Gastroesophageal sphincter (tissue), 4 donors: Measurements from ENCODE around the gene NAPB. TPM values are rescaled to one million over a fixed set of nuclear protein-coding genes. Genes with fewer than 3 reads are reported as not detected.

Experiments
- ATAC-seq: fragments of 150-250 bp; one replicate; pipeline ENCODE4 v1.9.1; 2016; ENCODE audit warnings: mild to moderate bottlenecking, moderate library complexity
- H3K27ac ChIP-seq, 4 donors: fragments of 200-600 bp; sonication (generic) in 3 of 4; 1 replicate in 3 of 4; 2 replicates in 1 of 4; pipeline ENCODE4 v1.5.1; 2016 to 2019
- H3K27me3 ChIP-seq: fragments of 200-600 bp; sonication (generic); one replicate; pipeline ENCODE4 v1.5.1; 2019
- H3K36me3 ChIP-seq, 2 donors: fragments of 200-600 bp; sonication (generic); one replicate each; pipeline ENCODE4 v1.5.1; 2019; ENCODE audit warnings: control low read depth in 1 of 2
- H3K4me1 ChIP-seq, 3 donors: fragments of 200-600 bp; sonication (generic); 1 replicate in 2 of 3; 2 replicates in 1 of 3; pipeline ENCODE4 v1.5.1; 2016 to 2019; ENCODE audit warnings: control low read depth in 2 of 3
- H3K4me3 ChIP-seq, 2 donors: fragments of 200-600 bp; sonication (generic); one replicate each; pipeline ENCODE4 v1.5.1; 2019; ENCODE audit warnings: mild to moderate bottlenecking in 1 of 2, moderate library complexity in 1 of 2
- H3K9me3 ChIP-seq, 3 donors: fragments of 200-600 bp; sonication (generic); one replicate each; pipeline ENCODE4 v1.5.1; 2017 to 2019; ENCODE audit warnings: control low read depth in 2 of 3
- CTCF ChIP-seq, 4 experiments: fragments of 200-600 bp in 2 of 4; fragments of 450-650 bp in 2 of 4; sonication (generic) in 1 of 4; IDR thresholded peaks; one replicate each; pipeline ENCODE4 v1.5.1; 2017 to 2019; ENCODE audit warnings: antibody characterized with exemption in 4 of 4, mild to moderate bottlenecking in 2 of 4, moderate library complexity in 2 of 4
- EP300 ChIP-seq: sonication (generic); formaldehyde crosslinking; IDR thresholded peaks from one replicate; pipeline ENCODE4 v1.6.1; 2017; ENCODE audit warnings: antibody characterized with exemption, mild to moderate bottlenecking
- POLR2A ChIP-seq, 2 donors: fragments of 450-650 bp; IDR thresholded peaks; one replicate each; pipeline ENCODE4 v1.6.1; 2017; ENCODE audit warnings: antibody characterized with exemption in 2 of 2, mild to moderate bottlenecking in 2 of 2, moderate library complexity in 1 of 2
- POLR2AphosphoS5 ChIP-seq: sonication (generic); formaldehyde crosslinking; IDR thresholded peaks from one replicate; pipeline ENCODE4 v1.6.1; 2017; ENCODE audit warnings: antibody characterized with exemption
- WGBS, 2 donors: methylation state at CpG; one replicate each; pipeline ENCODE4 v1.1.5; 2018; ENCODE audit warnings: low coverage in 1 of 2; 5-methylcytosine and 5-hydroxymethylcytosine counted together
- total RNA-seq, 4 donors: library from RNA; depleted of rRNA; stranded (reverse); fragments of >200 nt; gene quantifications; one replicate each; pipeline ENCODE4 v1.1.0, GENCODE V29; 2016

Gene NAPB
- total RNA-seq, 4 donors from 2014 or later: 14.0 to 20.1 (median 18.1) TPM

DNA sequence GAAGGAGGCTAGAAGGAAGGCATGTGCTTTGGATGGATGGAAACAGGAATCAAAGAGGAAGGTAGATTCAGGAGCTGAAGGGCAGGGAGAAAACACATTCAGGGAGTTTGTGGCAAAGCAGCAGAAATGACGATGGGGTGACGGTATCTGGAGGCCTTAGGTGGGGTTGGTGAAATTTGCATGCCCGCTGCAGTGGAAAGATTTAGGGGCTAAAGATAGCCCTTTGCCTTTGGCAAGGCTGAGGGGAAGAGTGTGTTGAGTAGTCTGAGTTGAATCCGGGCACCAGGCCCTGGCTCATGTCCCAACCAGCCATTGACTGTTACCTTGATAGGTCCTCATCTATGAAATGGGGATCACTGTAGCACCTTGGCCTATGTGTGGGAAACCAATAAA, 58.0 kb downstream of the NAPB start:
- Histone ChIP-seq H3K9me3 (no peaks in the 10 kb centered on the region), H3K4me1 (peaks cover 2 to 78% (median 24%) of the 10 kb centered on the region in 3 donors), H3K27me3 (no peaks in the 10 kb centered on the region), H3K27ac (peak overlapping the region in 3 of 4 donors; percentile 99 to 100 (median 99)), H3K4me3 (peak overlapping the region in 1 of 2 donors; percentile 95), H3K36me3 (peaks cover 0 to 20% of the 10 kb centered on the region in 2 donors)
- TF ChIP-seq POLR2AphosphoS5: no peak
- TF ChIP-seq CTCF (IDR thresholded peaks at IDR 0.05): no peak
- no peak for TF ChIP-seq EP300
- no peak for TF ChIP-seq POLR2A (IDR thresholded peaks at IDR 0.05)
- 40 to 59% methylated on average over 1 to 4 of the region's 4 CpGs for WGBS, 2 donors
- no peak for ATAC-seq

DNA sequence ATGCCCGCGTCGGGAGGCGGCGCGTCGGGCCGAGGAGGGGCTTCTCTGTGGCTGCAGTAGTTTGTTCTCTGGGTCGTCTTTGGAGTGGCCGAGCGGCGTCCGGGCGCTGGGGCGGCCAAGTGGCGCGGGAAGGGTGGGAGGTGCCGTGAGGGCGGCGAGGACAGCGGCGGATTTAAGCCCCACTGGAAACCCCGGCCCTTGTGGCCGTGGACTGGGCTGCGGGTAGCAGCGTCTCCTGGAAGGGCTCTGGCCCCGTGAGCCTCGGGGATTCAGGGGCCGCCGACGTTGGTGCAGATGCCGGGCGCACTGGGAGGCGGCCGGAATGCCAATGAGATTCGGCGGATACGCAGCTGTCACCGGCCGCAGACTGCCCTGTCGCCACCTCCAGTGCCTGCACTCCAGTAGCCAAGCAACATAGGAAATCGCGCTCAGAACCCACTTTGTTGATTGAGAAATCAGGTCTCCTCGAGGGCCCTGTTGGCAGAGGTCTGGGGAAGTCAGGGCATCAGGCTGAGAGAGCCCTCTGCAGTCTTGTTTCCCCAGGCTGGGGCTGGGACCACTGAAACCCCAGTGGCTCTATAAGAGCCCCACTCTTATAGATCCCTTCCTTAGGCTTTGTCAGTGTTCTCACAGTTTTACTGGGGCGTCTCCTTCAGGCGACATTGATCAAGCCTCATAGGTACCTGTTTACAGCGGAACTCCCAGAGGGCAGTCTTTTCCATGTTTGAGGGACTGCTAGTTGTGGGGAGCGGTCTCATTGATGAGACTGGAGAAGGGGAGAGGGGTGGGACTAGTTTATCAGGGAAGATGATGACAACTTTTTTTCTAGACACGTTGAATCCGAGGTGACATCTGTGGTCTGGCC, 58.7 kb downstream of the NAPB start:
- peaks cover 0 to 20% of the 10 kb centered on the region in 2 donors for H3K36me3 ChIP-seq
- peak overlapping the region; percentile 71 to 100 (median 99) for H3K27ac ChIP-seq
- H3K9me3 ChIP-seq: no peaks in the 10 kb centered on the region
- no peaks in the 10 kb centered on the region for H3K27me3 ChIP-seq
- peak overlapping the region; percentile 49 to 95 for H3K4me3 ChIP-seq
- no peak for ATAC-seq
- H3K4me1 ChIP-seq: peaks cover 2 to 73% (median 24%) of the 10 kb centered on the region in 3 donors
- TF ChIP-seq POLR2AphosphoS5 (no peak), POLR2A (IDR thresholded peaks at IDR 0.05) (no peak), CTCF (IDR thresholded peaks at IDR 0.05) (peak in 1 of 4 experiments; percentile 11), EP300 (no peak)
- 14 to 23% methylated on average over 2 to 6 of the region's 50 CpGs for WGBS, 2 donors

GRCh38 chr20:23361476-23362391, 59.6 kb downstream of the NAPB start, which contains the start of gene GZF1:
Gene GZF1, plus strand, starts transcription at chr20:23362182. Its CDS starts 2,202 bp downstream, at chr20:23364384.
- no peaks in the 10 kb centered on the region for H3K27me3 ChIP-seq
- H3K4me3 ChIP-seq: peak within 1 kb of the TSS; percentile 49 to 95
- WGBS, 2 donors: no CpG with 5 or more reads among the region's 114 CpGs
- TF ChIP-seq POLR2AphosphoS5: peak; percentile 99
- peak; percentile 98 for TF ChIP-seq POLR2A (IDR thresholded peaks at IDR 0.05)
- TF ChIP-seq EP300: peak; percentile 58
- TF ChIP-seq CTCF (IDR thresholded peaks at IDR 0.05): peak in 3 of 4 experiments; percentile 25 to 50 (median 33)
- peak; percentile 90 for ATAC-seq
- peaks cover 2 to 73% (median 21%) of the 10 kb centered on the region in 3 donors for H3K4me1 ChIP-seq
- H3K9me3 ChIP-seq: no peaks in the 10 kb centered on the region
- H3K27ac ChIP-seq: peak within 1 kb of the TSS; percentile 87 to 100 (median 99)
- peaks cover 0 to 20% of the 10 kb centered on the region in 2 donors for H3K36me3 ChIP-seq

DNA sequence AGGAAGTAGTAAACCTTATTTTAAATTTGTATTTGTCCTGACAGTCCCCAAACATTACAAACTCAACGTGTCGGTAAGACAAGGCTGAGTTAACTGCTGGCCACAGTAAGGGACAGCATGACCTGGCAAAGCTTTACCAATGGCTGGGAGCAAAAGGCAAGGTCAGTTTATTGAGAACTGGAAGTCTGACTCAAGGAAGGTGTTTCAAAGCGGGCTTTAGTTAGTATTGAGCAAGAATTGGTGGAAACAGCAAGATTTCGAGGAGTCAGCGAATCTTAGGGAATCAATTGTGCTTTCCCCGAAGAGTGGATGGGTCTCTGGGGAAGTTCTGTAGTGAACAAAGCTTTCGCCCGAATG, 60.2 kb downstream of the NAPB start:
- TF ChIP-seq POLR2AphosphoS5 (no peak), EP300 (no peak), POLR2A (IDR thresholded peaks at IDR 0.05) (no peak), CTCF (IDR thresholded peaks at IDR 0.05) (no peak)
- H3K4me3 ChIP-seq: peak overlapping the region; percentile 32 to 95
- ATAC-seq: no peak
- no peaks in the 10 kb centered on the region for H3K9me3 ChIP-seq
- peaks cover 0 to 20% of the 10 kb centered on the region in 2 donors for H3K36me3 ChIP-seq
- H3K27me3 ChIP-seq: no peaks in the 10 kb centered on the region
- H3K4me1 ChIP-seq: peaks cover 2 to 68% (median 19%) of the 10 kb centered on the region in 3 donors
- 0% methylated on average over 2 to 8 of the region's 8 CpGs for WGBS, 2 donors
- H3K27ac ChIP-seq: peak overlapping the region; percentile 87 to 100 (median 99)
